OCI-LY1 (cell line): ENCODE results near the gene CRMP1.

ENCODE experiments used
- H2AFZ ChIP-seq: fragments of 200-600 bp; sonication (generic), shearing (Covaris generic); 2 replicates; pipeline ENCODE4 v1.6.0; 2014; ENCODE audit warnings: antibody characterized with exemption, mild to moderate bottlenecking, low read length
- H3F3A ChIP-seq: fragments of 200-600 bp; sonication (generic), shearing (Covaris generic); 2 replicates; pipeline ENCODE4 v1.6.0; 2014; ENCODE audit warnings: mild to moderate bottlenecking, antibody characterized with exemption, low read length, moderate library complexity; ENCODE audit not compliant: insufficient read depth
- H3K27ac ChIP-seq: fragments of 200-600 bp; sonication (generic); 2 replicates; pipeline ENCODE4 v1.5.1; 2014; ENCODE audit warnings: low read length, mixed run types, mild to moderate bottlenecking, low read depth; ENCODE audit not compliant: poor library complexity, severe bottlenecking
- H3K27me3 ChIP-seq: fragments of 200-600 bp; sonication (generic); 2 replicates; pipeline ENCODE4 v1.6.0; 2014; ENCODE audit warnings: antibody characterized with exemption, mild to moderate bottlenecking, low read length, moderate library complexity; ENCODE audit not compliant: insufficient read depth
- H3K36me3 ChIP-seq: fragments of 200-600 bp; sonication (generic); 2 replicates; pipeline ENCODE4 v1.6.1; 2014; ENCODE audit warnings: mild to moderate bottlenecking, antibody characterized with exemption, low read length, moderate library complexity, mixed read lengths; ENCODE audit not compliant: insufficient read depth
- H3K4me1 ChIP-seq: fragments of 200-600 bp; sonication (generic); 2 replicates; pipeline ENCODE4 v1.5.1; 2014; ENCODE audit warnings: mild to moderate bottlenecking, low read length, moderate library complexity; ENCODE audit not compliant: insufficient read depth, severe bottlenecking
- H3K4me2 ChIP-seq: fragments of 200-600 bp; sonication (generic), shearing (Covaris generic); 2 replicates; pipeline ENCODE4 v1.6.1; 2014; ENCODE audit warnings: low read length
- H3K4me3 ChIP-seq: fragments of 200-600 bp; sonication (generic); 2 replicates; pipeline ENCODE4 v1.5.1; 2014; ENCODE audit warnings: low read length, low read depth, mild to moderate bottlenecking, mixed read lengths; ENCODE audit not compliant: poor library complexity, severe bottlenecking
- H3K79me2 ChIP-seq: fragments of 200-600 bp; shearing (Covaris generic); 2 replicates; pipeline ENCODE4 v1.6.1; 2016; ENCODE audit warnings: mixed run types, low read length, mixed read lengths; ENCODE audit not compliant: insufficient read depth
- H3K9ac ChIP-seq: fragments of 200-600 bp; sonication (generic), shearing (Covaris generic); 2 replicates; pipeline ENCODE4 v1.6.1; 2014; ENCODE audit warnings: mild to moderate bottlenecking, low read length, mixed read lengths
- H3K9me2 ChIP-seq: fragments of 200-600 bp; sonication (generic), shearing (Covaris generic); 2 replicates; pipeline ENCODE4 v1.6.1; 2014; ENCODE audit warnings: low read depth, mild to moderate bottlenecking, low read length, mixed read lengths
- H3K9me3 ChIP-seq: fragments of 200-600 bp; shearing (Covaris generic); 2 replicates; pipeline ENCODE4 v1.6.1; 2014; ENCODE audit warnings: low read length, mixed read lengths
- H4K20me1 ChIP-seq: fragments of 200-600 bp; sonication (generic), shearing (Covaris generic); 2 replicates; pipeline ENCODE4 v1.6.0; 2016; ENCODE audit warnings: mild to moderate bottlenecking, low read length; ENCODE audit not compliant: insufficient read depth
- EZH2 ChIP-seq: fragments of 200-600 bp; sonication (generic), shearing (Covaris generic); IDR thresholded peaks from 2 replicates; pipeline ENCODE4 v1.8.0; 2017; ENCODE audit warnings: borderline replicate concordance, mixed run types, mild to moderate bottlenecking, antibody characterized with exemption, low read length, moderate library complexity, mixed read lengths
- TF ChIP-seq, protein P1 (sequence below): fragments of 200-600 bp; sonication (generic), shearing (Covaris generic); IDR thresholded peaks from 2 replicates; pipeline ENCODE4 v1.5.1; 2017; ENCODE audit warnings: mild to moderate bottlenecking, antibody characterized with exemption, low read length, moderate library complexity, mixed read lengths

CRMP1 gene

DNA sequence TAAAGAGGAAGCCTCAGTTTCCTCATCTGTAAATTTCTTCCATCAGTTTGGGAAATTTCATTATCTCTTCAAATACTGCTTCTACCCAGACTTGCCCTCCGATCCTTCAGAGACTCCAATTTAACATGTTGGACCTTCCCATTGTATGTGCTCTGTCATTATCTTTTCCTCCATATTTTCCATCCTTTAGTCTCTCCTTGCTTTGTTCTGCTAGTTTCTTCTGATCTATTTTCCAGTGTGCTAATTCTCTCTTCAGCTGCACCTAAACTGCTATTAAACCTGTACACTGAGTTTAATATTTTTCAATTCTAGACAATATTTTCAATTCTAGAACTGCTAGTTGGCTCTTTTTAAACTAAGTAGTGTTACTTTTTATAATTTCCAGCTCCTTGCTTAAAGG is 116.4 kb downstream of the CRMP1 start:
- Histone ChIP-seq H3K27me3 (no peaks in the 10 kb centered on the region), H3K36me3 (no peaks in the 10 kb centered on the region), H3K9me3 (no peaks in the 10 kb centered on the region), H3K27ac (no peak overlapping the region), H3K4me3 (no peak overlapping the region), H3K79me2 (no peaks in the 10 kb centered on the region), H3F3A (no peaks in the 10 kb centered on the region), H2AFZ (no peak overlapping the region), H4K20me1 (no peaks in the 10 kb centered on the region), H3K9ac (no peak overlapping the region), H3K9me2 (no peaks in the 10 kb centered on the region), H3K4me2 (no peak overlapping the region), H3K4me1 (no peaks in the 10 kb centered on the region)
- TF ChIP-seq, protein P1, sequence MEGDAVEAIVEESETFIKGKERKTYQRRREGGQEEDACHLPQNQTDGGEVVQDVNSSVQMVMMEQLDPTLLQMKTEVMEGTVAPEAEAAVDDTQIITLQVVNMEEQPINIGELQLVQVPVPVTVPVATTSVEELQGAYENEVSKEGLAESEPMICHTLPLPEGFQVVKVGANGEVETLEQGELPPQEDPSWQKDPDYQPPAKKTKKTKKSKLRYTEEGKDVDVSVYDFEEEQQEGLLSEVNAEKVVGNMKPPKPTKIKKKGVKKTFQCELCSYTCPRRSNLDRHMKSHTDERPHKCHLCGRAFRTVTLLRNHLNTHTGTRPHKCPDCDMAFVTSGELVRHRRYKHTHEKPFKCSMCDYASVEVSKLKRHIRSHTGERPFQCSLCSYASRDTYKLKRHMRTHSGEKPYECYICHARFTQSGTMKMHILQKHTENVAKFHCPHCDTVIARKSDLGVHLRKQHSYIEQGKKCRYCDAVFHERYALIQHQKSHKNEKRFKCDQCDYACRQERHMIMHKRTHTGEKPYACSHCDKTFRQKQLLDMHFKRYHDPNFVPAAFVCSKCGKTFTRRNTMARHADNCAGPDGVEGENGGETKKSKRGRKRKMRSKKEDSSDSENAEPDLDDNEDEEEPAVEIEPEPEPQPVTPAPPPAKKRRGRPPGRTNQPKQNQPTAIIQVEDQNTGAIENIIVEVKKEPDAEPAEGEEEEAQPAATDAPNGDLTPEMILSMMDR, result no peak
- no peak for TF ChIP-seq EZH2

DNA sequence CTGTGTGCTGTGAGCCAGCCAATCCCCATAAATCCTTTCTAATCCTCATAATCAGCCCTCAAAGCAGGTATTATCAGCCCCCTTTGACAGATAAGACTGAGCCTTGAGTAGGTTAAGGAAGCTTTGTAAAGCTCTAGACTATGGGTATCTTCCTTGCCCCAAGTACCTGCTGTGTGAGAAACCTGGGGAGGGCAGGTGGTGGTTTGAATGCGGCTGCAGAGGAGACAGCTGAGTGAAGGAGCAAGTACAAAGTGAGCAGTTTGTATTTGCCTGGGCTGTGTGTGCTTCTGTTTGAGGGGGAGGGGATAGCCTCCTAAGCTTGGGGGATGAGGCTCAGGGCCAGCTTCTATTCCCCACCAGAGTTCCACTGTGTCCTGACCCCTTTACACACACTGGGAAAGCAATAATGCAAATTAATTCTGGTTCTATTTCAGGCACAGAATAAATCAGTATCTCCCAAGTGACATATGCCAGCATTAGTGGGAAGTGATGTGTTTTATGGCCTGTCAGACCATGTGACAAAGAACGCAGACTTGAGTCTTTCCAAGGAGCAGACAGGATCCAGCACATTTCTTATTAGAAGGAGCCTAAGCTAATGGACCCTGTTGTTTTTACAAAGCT is 118.4 kb downstream of the CRMP1 start:
- H3K9me3 ChIP-seq, result no peaks in the 10 kb centered on the region
- no peaks in the 10 kb centered on the region for H4K20me1 ChIP-seq
- no peak overlapping the region for H3K4me3 ChIP-seq
- 0 out of 2 replicates have a peak, but pooled peaks cover under 1% of the 10 kb centered on the region for H3K36me3 ChIP-seq
- no peaks in the 10 kb centered on the region for H3K4me1 ChIP-seq
- H3K27me3 ChIP-seq, result no peaks in the 10 kb centered on the region
- no peak overlapping the region for H3K9ac ChIP-seq
- TF ChIP-seq, protein P1, result no peak
- no peak for TF ChIP-seq EZH2
- H3F3A ChIP-seq, result no peaks in the 10 kb centered on the region
- H3K4me2 ChIP-seq, result no peak overlapping the region
- no peaks in the 10 kb centered on the region for H3K79me2 ChIP-seq
- H3K9me2 ChIP-seq, result no peaks in the 10 kb centered on the region
- H2AFZ ChIP-seq, result no peak overlapping the region
- H3K27ac ChIP-seq, result no peak overlapping the region

DNA sequence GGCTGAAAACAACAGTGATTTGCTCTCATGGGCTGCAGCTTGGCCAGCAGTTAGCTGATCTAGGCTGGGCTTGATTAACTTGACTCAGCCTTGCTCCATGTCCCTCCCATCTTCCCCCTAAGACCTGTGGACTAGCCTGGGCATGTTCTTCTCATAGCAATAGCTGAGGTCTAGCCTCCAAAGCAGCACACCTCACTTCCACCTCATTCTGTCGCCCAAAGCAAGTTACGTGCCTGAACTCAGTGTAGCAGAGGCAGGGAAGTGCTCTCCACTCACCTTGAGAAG is 119.7 kb downstream of the CRMP1 start:
- Histone ChIP-seq H3K9me2 (no peaks in the 10 kb centered on the region), H3K79me2 (no peaks in the 10 kb centered on the region), H3K4me1 (no peaks in the 10 kb centered on the region), H3K4me3 (no peak overlapping the region), H3K9ac (no peak overlapping the region), H3K9me3 (no peaks in the 10 kb centered on the region), H3K4me2 (no peak overlapping the region), H4K20me1 (no peaks in the 10 kb centered on the region), H3K27me3 (no peaks in the 10 kb centered on the region), H2AFZ (no peak overlapping the region), H3K36me3 (peaks cover 12% of the 10 kb centered on the region; the same call in 1 of the 2 replicates), H3F3A (no peaks in the 10 kb centered on the region), H3K27ac (no peak overlapping the region)
- no peak for TF ChIP-seq EZH2
- TF ChIP-seq, protein P1, result no peak
